ENCODE results near the gene MLH3.

MLH3 gene

DNA sequence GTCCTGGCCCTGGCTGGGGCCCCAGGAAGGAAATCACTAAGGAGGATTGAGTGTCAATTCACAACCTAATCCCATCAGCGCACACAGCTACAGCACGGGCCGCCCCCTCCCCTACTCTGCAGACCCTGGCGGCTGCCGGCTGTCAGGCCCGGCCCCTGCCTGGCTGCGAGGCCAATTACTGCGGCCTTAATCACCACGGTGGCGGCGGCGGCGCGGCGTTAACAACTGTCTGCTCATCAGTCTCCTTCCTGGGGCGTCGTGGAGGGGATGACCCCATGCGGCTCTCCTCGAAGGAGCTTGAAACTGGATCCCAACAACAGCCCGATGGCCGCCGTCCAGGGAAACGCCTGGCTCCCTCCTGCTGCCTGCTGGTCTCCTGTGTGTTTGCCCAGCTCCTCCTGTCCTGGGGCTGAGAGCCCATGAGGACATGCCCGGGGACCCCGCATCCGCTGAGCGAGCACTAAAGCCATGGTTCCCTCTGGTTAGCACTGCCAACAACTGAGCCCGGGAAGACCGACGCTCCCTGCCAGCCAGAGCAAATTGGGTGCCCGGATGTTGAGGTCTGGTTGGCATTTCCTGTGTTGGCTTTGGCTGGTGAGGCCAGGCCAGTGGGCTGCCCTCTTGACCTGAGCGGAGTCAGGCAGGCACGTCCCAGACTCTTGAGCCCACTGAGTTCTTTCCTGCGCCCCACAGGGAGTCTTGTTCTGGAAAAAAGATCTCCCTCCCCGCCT, 70.4 kb downstream of the MLH3 start:
- H3K27ac ChIP-seq, result no peak overlapping the region
- no peak overlapping the region for H3K9ac ChIP-seq
- no peak overlapping the region for H3K4me3 ChIP-seq (ENCODE audit: low read depth, low read length)

DNA sequence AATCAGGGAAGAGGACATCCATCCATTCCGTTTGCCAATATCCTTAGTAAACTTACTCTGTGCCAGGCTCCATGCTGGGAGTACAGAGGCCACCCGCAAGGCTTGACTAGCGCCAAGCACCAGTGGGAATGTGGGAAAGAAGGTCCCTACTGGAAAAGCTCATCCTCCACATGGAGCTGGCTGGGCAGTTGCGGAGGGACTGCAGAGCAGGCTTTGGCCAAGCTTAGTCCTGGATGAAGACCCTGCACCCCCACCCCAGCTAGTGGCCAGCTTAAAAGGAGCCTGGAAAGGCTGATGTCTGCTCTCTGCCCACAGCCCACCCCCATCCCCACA, 70.9 kb downstream of the MLH3 start:
- Histone ChIP-seq H3K9me3 (ENCODE audit: control insufficient read depth, low read length) (no peaks in the 10 kb centered on the region), H3K4me3 (ENCODE audit: low read depth, low read length) (no peak overlapping the region), H3K36me3 (ENCODE audit: control insufficient read depth, insufficient read depth, low read length) (no peaks in the 10 kb centered on the region), H3K27ac (no peak overlapping the region), H2AFZ (no peak overlapping the region), H3K79me2 (no peaks in the 10 kb centered on the region), H3K4me1 (no peaks in the 10 kb centered on the region), H3K4me2 (ENCODE audit: low read length) (no peak overlapping the region), H3K27me3 (ENCODE audit: control insufficient read depth, insufficient read depth, low read length) (no peaks in the 10 kb centered on the region), H3K9ac (no peak overlapping the region)
- TF ChIP-seq, protein P1, sequence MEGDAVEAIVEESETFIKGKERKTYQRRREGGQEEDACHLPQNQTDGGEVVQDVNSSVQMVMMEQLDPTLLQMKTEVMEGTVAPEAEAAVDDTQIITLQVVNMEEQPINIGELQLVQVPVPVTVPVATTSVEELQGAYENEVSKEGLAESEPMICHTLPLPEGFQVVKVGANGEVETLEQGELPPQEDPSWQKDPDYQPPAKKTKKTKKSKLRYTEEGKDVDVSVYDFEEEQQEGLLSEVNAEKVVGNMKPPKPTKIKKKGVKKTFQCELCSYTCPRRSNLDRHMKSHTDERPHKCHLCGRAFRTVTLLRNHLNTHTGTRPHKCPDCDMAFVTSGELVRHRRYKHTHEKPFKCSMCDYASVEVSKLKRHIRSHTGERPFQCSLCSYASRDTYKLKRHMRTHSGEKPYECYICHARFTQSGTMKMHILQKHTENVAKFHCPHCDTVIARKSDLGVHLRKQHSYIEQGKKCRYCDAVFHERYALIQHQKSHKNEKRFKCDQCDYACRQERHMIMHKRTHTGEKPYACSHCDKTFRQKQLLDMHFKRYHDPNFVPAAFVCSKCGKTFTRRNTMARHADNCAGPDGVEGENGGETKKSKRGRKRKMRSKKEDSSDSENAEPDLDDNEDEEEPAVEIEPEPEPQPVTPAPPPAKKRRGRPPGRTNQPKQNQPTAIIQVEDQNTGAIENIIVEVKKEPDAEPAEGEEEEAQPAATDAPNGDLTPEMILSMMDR (IDR thresholded peaks at IDR 0.05), result no peak

More for the DNA sequence above, 70.4 kb downstream of the MLH3 start:
- H3K4me2 ChIP-seq (ENCODE audit: low read length), result no peak overlapping the region
- no peaks in the 10 kb centered on the region for H3K79me2 ChIP-seq
- H3K4me1 ChIP-seq, result no peaks in the 10 kb centered on the region
- no peaks in the 10 kb centered on the region for H3K27me3 ChIP-seq (ENCODE audit: control insufficient read depth, insufficient read depth, low read length)
- H3K36me3 ChIP-seq (ENCODE audit: control insufficient read depth, insufficient read depth, low read length), result no peaks in the 10 kb centered on the region
- H3K9me3 ChIP-seq (ENCODE audit: control insufficient read depth, low read length), result no peaks in the 10 kb centered on the region
- TF ChIP-seq, protein P1 (IDR thresholded peaks at IDR 0.05), result no peak
- H2AFZ ChIP-seq, result no peak overlapping the region

DNA sequence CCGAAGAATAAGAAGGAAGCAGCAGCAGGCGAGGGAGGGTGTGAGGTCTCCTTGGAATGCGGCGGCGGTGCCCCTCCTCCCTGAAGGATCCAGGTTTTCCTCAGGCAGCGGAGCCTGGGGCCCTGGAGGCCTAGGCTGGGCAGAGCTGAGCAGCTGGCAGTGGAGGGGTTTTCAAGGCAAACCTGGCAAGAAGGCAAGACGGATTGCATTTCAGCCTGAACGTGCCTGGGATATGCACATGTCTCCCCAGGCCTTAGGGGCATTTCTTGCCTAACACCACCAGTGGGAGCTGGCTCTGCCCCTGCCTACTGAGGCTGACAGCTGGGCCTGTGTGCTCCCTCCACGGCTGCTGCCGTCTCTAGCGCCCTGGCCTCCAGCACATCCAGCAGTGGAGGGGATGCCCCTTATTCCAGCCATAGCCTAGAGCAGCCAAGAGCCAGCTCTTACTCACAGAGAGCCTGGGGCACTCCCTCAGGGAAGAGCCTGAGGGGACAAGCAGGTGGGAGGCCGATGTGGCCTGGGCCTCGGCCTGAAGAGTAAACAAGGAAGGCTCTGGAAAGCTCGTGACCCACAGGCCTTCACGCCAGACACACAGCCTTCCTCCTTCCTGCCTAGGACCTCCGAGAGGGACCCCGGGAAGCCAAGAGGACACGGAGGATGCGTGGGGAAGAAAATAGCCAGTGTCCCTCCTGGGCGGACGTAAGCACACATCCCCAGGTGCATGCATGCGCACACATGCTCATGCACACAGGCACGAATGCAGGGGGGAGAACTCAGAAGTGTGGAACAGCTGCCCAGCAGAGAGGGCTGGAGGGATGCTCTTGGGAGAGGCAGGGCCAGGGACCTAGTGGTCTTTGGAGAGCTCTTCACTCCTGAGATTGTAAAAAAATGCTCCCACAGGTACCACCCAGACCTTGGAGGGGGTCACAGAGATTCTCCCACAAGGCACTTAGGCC, 71.5 kb downstream of the MLH3 start:
- TF ChIP-seq, protein P1 (IDR thresholded peaks at IDR 0.05), result no peak
- no peak overlapping the region for H3K4me3 ChIP-seq (ENCODE audit: low read depth, low read length)
- H2AFZ ChIP-seq, result no peak overlapping the region
- H3K9me3 ChIP-seq (ENCODE audit: control insufficient read depth, low read length), result no peaks in the 10 kb centered on the region
- no peaks in the 10 kb centered on the region for H3K4me1 ChIP-seq
- H3K27ac ChIP-seq, result no peak overlapping the region
- no peaks in the 10 kb centered on the region for H3K79me2 ChIP-seq
- H3K27me3 ChIP-seq (ENCODE audit: control insufficient read depth, insufficient read depth, low read length), result no peaks in the 10 kb centered on the region
- no peak overlapping the region for H3K9ac ChIP-seq
- no peak overlapping the region for H3K4me2 ChIP-seq (ENCODE audit: low read length)
- H3K36me3 ChIP-seq (ENCODE audit: control insufficient read depth, insufficient read depth, low read length), result no peaks in the 10 kb centered on the region

DNA sequence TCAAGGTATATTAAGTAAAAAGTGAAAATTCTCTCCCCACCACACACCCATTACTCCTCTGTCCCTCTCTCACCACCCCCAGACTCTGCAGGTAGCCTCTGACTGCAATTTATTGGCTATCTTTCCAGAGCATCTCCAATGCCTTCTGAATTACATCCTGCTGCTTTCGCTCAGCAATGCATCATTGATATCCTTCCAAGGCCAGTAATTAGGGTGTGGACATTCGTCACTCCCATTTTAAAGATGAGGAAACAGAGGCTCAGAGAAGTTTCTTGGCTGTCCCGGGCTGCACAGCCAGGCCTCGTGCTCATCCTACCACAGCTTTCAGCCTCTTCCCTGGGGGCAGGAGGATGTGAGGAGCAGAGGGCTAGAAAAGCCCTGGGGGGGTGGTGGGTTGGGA, 72.2 kb downstream of the MLH3 start:
- Histone ChIP-seq H3K36me3 (ENCODE audit: control insufficient read depth, insufficient read depth, low read length) (no peaks in the 10 kb centered on the region), H3K4me1 (no peaks in the 10 kb centered on the region), H3K79me2 (no peaks in the 10 kb centered on the region), H3K4me2 (ENCODE audit: low read length) (no peak overlapping the region), H3K27me3 (ENCODE audit: control insufficient read depth, insufficient read depth, low read length) (no peaks in the 10 kb centered on the region), H3K4me3 (ENCODE audit: low read depth, low read length) (no peak overlapping the region), H3K9me3 (ENCODE audit: control insufficient read depth, low read length) (no peaks in the 10 kb centered on the region), H2AFZ (no peak overlapping the region), H3K27ac (no peak overlapping the region), H3K9ac (no peak overlapping the region)
- TF ChIP-seq, protein P1 (IDR thresholded peaks at IDR 0.05), result no peak
